Suprapubic skin (tissue), 3 donors: Measurements from ENCODE around the gene INSR.

Experiments used
- CTCF ChIP-seq, 2 donors: fragments of 200-600 bp in 1 of 2; fragments of 450-650 bp in 1 of 2; sonication (generic) in 1 of 2; IDR thresholded peaks; one replicate each; pipeline ENCODE4 v1.5.1; 2016 to 2019; ENCODE audit warnings: antibody characterized with exemption in 2 of 2, mild to moderate bottlenecking in 1 of 2, moderate library complexity in 1 of 2
- EP300 ChIP-seq: sonication (generic); formaldehyde crosslinking; IDR thresholded peaks from one replicate; pipeline ENCODE4 v1.6.1; 2017; ENCODE audit warnings: antibody characterized with exemption
- POLR2A ChIP-seq, 2 donors: fragments of 450-650 bp; IDR thresholded peaks; one replicate each; pipeline ENCODE4 v1.6.1; 2017; ENCODE audit warnings: antibody characterized with exemption in 2 of 2, mild to moderate bottlenecking in 2 of 2, moderate library complexity in 2 of 2

DNA sequence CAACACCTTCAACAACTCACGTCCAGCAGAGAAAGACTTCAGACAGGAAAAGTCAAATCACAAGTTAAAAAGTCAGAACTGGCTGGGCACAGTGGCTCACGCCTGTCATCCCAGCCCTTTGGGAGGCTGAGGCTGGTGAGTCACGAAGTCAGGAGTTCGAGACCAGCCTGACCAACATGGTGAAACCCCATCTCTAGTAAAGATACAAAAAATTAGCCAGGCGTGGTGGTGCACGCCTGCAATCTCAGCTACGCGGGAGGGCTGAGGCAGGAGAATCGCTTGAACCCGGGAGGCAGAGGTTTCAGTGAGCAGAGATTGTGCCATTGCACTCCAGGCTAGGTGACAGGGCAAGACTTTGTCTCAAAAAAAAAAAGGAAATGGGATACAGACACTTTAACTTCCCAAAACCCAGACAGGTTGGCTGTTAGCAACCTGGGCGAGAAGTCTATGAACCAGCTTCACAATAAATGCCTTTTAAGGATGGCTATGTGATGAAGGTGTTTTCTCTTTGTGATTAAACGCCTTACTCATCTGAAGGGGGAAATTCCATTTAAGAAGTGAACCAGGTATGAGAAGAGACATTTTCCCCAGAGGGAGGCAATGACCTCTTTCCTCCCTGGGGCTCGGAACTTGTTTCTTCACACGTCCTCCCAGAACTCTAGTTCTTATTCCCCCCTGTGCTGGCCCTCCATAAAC, 80.4 kb downstream of the INSR start:
- TF ChIP-seq CTCF (IDR thresholded peaks at IDR 0.05) (no peak), EP300 (no peak), POLR2A (IDR thresholded peaks at IDR 0.05) (no peak)
